HG02852 (cell line): Measurements from ENCODE around the gene EFCAB7.
"Not testable (repeated sequence)": the region's sequence is repeated elsewhere in the genome, so short reads cannot be mapped to it uniquely, and the experiment has no call there.

ENCODE experiments used
- ATAC-seq: cut with Tn5 transposase; IDR thresholded peaks from one replicate; pipeline ENCODE4 v1.9.1; 2021; ENCODE audit warnings: mild to moderate bottlenecking, moderate library complexity; ENCODE audit not compliant: unreplicated experiment

EFCAB7 gene

DNA sequence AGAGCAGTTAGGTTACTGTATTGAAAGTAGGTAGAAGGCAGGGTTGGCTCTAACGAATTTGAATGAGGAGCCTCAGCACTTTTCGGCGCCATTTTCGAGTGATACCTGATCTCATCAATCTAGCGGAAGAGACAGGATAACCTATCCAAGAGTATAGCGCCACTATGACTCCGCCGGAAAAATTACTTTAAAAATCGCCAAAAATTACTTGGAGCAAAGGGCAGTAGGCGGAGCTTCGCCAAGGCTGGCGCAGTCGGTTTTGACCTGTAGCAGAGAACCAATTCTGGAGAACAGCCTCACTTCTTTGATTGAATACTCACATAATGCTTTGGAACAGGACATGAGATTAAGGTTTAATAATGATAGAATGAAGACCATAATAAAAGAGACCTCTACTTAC is 25.6 kb downstream of the EFCAB7 start:
- no peak for ATAC-seq

DNA sequence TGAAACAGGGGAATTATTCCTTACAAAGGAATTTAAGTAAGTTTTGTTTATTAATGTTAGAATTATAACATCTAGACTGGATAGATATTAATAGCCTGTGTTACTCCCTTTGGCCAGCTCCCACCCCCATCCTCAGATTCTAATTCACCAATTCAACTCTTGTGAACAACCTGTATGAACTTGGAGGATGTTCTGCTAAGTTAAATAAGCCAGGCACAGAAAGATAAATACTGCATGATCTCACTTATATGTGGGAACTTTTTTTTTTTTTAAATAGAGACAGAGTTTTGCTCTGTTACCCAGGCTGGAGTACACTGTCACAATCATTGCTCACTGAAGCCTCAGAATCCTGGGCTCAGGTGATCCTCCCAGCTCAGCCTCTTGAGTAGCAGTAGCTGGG is 32.2 kb downstream of the EFCAB7 start:
- no peak for ATAC-seq

DNA sequence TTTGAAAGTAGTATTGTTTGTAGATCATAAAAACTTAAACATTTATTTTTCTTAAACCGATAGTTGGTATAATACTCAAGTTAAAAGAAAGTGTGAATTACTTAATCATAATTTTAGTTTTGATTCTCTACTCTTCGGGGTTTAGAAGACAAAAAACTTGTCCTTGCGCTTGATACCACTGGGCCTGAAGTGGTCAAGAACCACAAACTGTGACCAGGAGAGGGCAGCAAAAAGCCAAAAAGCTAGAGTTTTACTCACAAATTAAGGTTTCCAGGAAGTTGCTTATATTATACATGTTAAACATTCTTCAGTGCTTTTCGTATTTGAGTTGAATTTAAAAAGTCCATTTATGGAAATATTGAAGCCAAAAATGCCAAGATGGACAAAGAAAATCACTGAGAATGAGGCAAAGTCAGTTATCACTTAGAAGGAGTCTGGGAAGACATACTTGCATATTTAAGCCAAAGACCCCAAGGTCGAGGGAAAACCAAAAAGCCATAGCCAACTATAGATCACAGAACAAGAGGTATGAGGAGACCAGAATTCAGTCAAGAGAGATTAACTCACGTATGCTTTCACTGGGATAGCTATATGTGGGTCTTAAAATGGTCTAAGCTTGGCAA is 34.2 kb downstream of the EFCAB7 start:
- no peak for ATAC-seq

DNA sequence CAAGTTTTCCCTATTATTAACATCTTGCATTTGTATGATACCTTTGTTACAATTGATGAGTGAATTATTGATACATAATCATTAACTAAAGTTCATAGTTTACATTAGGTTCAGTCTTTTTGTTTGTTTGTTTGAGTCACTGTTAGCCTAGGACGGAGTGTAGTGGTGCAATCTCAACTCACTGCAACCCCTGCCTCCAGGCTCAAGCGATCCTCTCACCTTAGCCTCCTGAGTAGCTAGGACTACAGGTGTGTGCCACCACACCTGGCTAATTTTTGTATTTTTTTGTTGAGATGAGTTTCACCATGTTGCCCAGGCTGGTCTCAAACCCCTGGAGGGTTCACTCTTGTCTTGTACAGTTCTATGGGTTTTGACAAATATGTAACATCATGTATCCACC is 36.0 kb downstream of the EFCAB7 start:
- ATAC-seq = no peak

- ATAC-seq = no peak
Measured at GRCh38 chr1:63563745-63564144, 40.4 kb downstream of the EFCAB7 start.

- no peak for ATAC-seq
Measured at GRCh38 chr1:63569068-63569467, 45.7 kb downstream of the EFCAB7 start.

DNA sequence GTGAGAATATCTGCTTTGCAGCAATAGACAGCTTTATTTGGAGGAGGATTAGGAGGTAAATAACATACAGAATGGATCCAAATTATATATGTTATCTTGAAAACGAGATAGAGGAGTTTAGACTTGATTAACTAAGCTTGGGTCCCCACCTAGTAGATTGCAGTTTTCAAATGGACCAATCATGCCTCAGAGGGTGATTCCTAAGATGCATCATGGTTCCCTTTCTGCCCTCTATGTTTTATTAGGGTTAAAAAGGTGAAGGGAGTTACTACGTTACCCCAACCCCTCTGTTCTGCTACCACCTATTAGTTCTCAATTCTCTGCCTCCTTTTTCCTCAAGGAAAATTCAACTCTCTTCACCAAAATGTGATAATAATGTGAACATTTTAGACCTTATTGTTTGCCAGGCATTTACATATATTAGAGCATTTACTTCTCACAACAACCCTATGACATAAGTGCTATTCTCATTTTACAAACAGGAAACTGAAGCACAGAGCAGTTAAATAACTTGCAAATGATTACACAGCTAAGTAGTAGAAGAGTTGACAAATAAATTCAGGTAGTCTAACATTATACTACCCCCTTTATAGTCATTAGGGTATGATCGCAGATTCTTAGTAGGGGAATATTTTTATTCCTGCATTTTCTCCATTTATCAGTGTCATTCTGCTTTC is 46.5 kb downstream of the EFCAB7 start:
- ATAC-seq = no peak

DNA sequence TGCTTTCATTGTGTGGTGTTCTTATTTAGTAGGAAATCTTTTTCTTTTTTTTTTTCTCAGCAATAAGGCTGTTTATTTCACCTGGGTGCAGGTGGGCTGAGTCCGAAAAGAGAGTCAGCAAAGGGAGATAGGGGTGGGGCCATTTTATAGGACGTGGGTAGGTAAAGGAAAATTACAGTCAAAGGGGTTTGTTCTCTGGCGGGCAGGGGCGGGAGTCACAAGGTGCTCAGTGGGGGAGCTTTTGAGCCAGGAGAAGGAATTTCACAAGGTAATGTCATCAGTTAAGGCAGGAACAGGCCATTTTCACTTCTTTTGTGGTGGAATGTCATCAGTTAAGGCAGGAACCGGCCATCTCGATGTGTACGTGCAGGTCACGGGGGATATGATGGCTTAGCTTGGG is 49.4 kb downstream of the EFCAB7 start:
- not testable (repeated sequence) for ATAC-seq

DNA sequence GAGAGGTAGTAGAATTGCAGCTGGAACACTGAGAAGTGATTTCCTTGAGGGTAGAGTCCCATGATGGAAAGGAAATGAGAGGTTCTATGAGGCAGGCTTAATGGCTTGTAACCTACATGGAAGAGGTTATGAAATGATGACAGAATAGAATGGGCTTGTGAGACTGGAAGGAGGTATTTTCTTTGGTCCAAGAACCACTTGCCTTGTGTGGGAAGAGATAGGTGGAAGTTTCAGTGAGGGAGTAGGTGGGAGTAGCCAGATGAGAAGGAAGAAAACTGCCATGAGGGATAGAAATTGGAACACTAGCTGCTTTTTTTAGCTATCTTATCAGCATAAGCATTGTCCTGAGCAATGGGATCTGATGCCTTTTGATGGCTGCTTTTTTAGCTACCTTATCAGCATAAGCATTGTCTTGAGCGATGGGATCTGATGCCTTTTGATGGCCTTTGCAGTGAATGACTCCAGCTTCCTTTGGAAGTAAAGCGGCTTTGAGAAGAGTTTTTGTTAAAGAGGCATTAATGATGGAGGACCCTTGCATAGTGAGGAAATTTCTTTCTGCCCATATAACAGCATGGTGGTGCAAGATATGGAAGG is 51.0 kb downstream of the EFCAB7 start:
- not testable (repeated sequence) for ATAC-seq

DNA sequence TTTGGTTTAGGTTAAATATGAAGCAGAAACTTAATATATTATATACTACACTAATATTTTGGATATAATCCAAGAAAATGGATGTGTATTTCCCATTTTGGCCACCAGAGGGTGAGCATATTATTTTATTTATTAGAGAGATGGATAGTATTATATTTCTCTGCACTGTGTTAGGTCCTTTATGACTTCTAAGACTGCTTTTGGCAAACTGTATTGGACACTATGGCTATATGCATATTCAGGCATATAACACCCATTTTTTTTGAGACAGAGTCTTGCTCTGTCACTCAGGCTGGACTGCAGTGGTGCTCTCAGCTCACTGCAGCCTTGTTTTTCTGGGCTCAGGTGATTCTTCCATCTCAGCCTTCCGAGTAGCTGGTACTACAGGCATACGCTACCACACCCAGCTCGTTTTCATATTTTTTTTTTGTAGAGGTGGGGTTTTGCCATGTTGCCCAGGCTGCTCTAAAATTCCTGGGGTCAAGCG is 52.1 kb downstream of the EFCAB7 start:
- ATAC-seq = peak; percentile 44

DNA sequence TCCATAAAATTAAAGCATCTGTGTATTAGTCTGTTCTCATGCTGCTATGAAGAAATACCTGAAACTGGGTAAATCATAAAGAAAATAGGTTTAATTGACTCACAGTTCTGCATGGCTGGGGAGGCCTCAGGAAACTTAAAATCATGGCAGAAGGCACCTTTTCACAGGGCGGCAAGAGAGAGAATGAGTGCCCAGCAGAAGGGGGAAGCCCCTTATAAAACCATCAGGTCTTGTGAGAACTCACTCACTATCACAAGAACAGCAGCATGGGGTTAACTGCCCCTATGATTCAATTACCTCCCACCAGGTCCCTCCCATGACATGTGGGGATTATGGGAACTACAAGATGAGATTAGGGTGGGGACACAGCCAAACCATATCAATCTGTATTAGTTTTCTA is 63.0 kb downstream of the EFCAB7 start:
- not testable (repeated sequence) for ATAC-seq

DNA sequence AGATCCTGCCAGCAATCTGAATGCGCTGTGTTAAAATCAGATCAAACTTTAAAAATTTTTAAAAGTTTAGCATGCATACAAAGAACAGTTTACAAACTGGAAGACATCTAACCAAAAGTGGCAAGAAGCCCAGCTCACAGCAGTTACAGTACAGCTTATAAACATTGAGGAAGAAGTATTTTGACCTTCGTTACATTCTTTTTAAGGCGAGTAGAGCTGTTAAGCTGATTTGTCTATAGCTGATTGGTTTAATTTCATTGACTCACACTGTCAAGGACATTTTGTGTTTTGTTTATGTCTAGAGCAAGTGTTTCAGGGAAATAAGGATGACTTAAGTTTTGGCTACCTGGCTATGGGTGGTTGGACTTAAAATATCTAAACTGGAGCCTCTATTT is 66.8 kb downstream of the EFCAB7 start:
- ATAC-seq = no peak

- ATAC-seq = no peak
Measured at GRCh38 chr1:63592536-63593302, 69.4 kb downstream of the EFCAB7 start.

DNA sequence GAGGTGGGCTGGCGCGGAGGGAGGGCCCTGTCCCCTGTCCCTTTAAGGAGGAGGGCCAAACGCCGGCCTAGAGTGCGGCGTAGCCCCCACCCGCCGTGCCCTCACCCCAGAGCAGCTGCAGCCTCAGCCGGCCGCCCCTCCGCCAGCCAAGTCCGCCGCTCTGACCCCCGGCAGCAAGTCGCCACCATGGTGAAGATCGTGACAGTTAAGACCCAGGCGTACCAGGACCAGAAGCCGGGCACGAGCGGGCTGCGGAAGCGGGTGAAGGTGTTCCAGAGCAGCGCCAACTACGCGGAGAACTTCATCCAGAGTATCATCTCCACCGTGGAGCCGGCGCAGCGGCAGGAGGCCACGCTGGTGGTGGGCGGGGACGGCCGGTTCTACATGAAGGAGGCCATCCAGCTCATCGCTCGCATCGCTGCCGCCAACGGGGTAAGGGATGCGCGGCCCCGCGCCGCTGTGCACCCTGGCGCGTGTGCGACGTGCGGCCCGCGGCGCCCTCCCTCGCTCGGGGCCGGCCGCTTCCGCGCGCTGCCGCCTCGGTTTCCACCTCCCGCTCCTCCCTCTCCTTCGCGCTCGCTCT is 70.1 kb downstream of the EFCAB7 start, which contains the start of gene PGM1:
TSS of gene PGM1 (plus strand) at position 109 of the 583 bp plus-strand sequence. CDS start at position 187, 78 bp downstream.
- peak; percentile 82 for ATAC-seq

GRCh38 chr1:63593886-63594605 is 70.7 kb downstream of the EFCAB7 start:
- peak; percentile 45 for ATAC-seq

- ATAC-seq = no peak
Measured at GRCh38 chr1:63595435-63595834, 72.1 kb downstream of the EFCAB7 start.

- ATAC-seq = no peak
Measured at GRCh38 chr1:63599799-63600198, 76.5 kb downstream of the EFCAB7 start.

DNA sequence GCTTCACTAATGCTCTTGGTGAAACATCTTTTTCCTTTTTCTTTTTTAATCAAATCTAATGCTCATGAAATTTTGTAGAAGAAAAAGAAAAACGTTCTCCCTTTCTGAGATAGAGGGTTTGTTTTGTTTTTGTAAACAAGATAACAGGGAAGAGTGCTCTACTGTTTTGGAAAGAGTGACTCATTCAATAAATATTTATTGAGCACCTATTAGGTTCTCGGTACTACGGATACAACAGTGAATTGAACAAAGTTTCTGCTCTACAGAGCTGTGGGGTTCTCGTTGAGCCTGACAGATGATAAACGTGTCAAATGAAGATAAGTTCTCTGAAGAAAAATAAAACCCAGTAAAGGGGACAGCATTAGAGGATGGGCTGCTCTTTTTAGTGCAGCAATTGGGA is 76.9 kb downstream of the EFCAB7 start:
- ATAC-seq = no peak

DNA sequence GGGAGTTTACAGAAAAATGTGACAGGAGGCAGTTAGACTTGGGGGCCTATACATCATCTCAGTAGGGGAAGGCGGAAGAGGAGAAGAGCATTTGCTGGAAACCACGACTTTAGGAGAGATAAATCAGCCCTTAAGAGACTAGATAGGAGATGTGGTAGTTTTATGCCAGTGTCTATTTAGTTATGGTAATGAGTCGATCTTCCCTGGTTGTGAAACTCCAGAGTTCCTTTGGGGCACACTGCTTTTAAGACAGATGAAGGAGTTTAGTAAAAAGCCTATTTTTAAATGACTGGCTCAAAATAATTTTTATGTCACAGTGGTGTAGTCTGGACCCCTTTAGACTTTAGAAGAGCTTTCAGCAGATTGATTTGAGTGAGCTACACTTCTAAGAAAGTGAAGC is 77.7 kb downstream of the EFCAB7 start:
- ATAC-seq = no peak

GRCh38 chr1:63601463-63601862 is 78.1 kb downstream of the EFCAB7 start:
- ATAC-seq = no peak
